Cardiac septum (tissue), 1 donor: ENCODE results near the gene TNFRSF21. TPM values are rescaled to one million over a fixed set of nuclear protein-coding genes. Genes with fewer than 3 reads are reported as not detected.
"Not testable (repeated sequence)": the region's sequence is repeated elsewhere in the genome, so short reads cannot be mapped to it uniquely, and the experiment has no call there.

Experiments used
- DNase-seq: peaks from one replicate; pipeline ENCODE4 v3.0.0-alpha.2; 2020; ENCODE audit warnings: low spot score
- intact Hi-C: fragments of 100-400 bp; cut with DNase I; formaldehyde crosslinking; loops from one replicate; pipeline ENCODE4 v1.14.0; 2022
- total RNA-seq: library from RNA; stranded (reverse); fragmentation: NEBNext Ultra II Directional; extraction: Animal tissue kit (Norgen Biotek cat#: 25700); gene quantifications from one replicate; pipeline ENCODE4 v1.2.1, GENCODE V29; 2021
- donor health status: DM: no; HTN: no; CAD: no.

The TNFRSF21 gene
- total RNA-seq, 1 donor from 2014 or later = 3.5 TPM

GRCh38 chr6:47298475-47298874 lies 11.2 kb downstream of the TNFRSF21 start:
- no peak for DNase-seq
- intact Hi-C loops = no loop called here

DNA sequence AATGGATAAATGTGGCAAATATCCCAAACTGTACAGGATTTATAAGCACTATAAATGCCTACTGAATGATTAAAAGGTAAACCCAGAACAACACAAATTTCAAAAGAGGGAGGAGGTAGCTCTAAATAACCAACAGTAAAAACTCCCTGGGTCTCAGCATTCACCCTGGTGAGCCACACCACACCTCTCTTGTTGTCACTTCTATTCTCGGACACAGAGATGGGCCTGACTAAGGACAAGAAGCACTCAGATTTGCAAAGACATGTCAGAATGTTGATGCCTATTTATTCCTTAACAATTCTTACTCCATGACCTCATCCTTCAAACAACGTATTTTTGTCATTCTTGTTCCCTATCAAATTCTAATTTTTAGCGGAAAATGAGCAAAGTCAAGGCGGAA lies 14.7 kb downstream of the TNFRSF21 start:
- no peak for DNase-seq
- intact Hi-C loops = no loop called here

GRCh38 chr6:47292944-47293343 lies 16.8 kb downstream of the TNFRSF21 start:
- intact Hi-C loops = no loop called here
- DNase-seq = no peak

- no peak for DNase-seq
- intact Hi-C loops = no loop called here
These were observed 17.7 kb downstream of the TNFRSF21 start for GRCh38 chr6:47292027-47292426.

GRCh38 chr6:47290124-47290834 lies 19.4 kb downstream of the TNFRSF21 start:
- intact Hi-C loops = no loop called here
- no peak for DNase-seq

GRCh38 chr6:47288267-47289090 lies 21.2 kb downstream of the TNFRSF21 start:
- intact Hi-C loops = no loop called here
- no peak for DNase-seq

- intact Hi-C loops = no loop called here
- no peak for DNase-seq
These were observed 23.4 kb downstream of the TNFRSF21 start for GRCh38 chr6:47286301-47286700.

- intact Hi-C loops = no loop called here
- DNase-seq = no peak
These were observed 25.7 kb downstream of the TNFRSF21 start for GRCh38 chr6:47283993-47284392.

DNA sequence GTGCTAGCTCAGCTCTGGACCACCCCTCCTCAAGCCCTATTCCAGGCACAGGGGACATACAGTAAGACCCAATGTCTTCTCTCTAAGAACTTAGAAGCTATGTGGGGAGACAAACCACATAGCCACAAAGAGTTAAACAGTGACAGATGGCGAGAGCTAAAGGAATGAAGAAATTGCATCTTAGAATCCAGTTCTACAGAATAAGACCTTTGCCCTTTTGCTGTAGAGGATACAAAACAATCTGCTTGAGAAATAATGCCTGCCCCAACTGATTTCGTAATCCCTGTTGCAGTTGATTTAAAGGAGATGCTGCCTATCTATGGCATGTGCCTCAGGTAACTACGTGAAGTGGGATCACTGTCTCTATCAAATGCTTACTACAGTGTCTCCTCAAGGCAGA lies 31.2 kb downstream of the TNFRSF21 start:
- DNase-seq = no peak
- intact Hi-C loops = no loop called here

DNA sequence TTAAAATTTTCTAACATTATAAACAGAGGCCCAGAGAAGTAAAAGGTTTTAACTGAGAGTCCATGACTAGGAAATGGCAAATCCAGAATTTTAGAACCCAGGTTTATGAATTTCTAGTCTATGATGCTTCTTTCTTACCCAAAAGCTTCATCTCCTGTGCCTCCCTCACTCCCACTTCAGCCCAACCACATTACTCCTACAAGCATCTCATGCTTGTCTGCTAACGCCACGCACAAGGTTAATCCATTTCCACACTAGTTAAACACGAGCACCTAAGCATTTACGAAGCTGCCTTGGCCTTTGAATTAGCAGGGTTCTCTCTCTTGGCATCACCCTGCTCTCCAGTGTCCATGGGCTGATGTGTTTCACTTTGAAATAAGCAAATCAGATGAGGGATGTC lies 32.0 kb downstream of the TNFRSF21 start:
- intact Hi-C loops = no loop called here
- no peak for DNase-seq

- no peak for DNase-seq
- intact Hi-C loops = no loop called here
These were observed 33.3 kb downstream of the TNFRSF21 start for GRCh38 chr6:47276377-47276776.

DNA sequence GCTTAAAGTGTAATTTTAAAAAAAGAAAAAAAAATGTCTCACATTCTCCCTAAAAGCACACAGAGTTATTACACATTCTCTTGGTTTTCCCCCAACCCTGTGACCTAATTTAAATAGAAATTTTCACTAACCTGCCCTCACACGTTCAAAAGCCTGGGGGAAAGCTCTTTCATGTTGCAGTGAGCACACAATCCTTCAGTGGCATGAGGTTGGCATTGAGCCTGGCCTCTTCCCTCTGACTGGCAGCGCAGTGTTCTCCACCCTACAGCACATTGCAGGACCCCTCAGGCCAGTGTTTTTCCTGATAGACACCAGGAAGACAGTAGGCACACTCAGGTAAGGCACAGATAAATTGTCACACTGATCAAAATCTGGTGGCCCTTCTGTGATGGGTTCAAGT lies 34.1 kb downstream of the TNFRSF21 start:
- intact Hi-C loops = no loop called here
- DNase-seq = no peak

- DNase-seq, intact Hi-C loops: not testable (repeated sequence)
These were observed 34.6 kb downstream of the TNFRSF21 start for GRCh38 chr6:47275132-47275531.

DNA sequence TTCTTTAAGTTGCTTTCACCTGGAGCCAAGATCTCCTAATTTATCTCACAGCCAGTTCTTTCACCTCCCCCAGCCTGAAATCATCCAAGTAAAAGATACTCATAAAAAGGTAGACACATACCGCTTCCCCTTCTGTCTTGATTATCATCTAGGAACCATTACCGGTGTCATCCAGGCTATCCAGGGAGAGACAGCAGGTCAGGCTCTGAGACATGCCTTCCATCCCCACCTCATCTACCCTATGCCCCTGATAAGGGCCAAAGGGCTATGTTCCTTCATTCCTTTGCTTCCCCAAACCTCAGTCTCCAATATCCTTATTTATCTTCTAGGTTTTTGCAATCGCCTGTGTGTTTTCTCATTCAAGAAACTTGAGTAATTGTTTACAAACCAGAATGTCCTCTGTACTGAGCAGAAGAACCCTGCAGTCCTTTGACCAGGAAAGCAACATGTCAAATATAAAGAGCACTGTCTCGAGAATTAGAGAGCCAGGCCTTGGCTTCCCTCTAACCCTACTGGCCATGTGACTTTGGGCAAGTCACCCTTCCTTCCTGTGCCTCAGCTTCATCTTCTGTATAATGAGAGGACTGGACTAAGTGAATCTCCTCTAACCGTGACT lies 41.0 kb downstream of the TNFRSF21 start:
- DNase-seq = no peak
- intact Hi-C loops = no loop called here

DNA sequence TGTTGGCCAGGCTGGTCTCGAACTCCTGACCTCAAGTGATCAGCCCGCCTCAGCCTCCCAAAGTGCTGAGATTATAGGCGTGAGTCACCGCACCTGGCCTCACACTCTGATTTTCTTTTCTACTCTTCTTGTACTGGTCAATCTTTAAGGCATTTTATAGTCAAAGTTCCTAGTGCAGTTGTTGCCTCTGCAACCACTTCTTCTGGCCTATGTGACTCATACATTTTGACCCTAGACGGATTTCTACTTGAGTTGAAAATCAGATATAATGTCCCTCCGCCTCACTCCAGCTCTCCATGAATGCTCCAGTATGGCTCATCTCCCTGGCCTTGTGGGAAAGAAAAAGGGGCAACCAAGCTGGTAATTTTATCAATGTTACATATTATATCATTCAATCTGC lies 42.4 kb downstream of the TNFRSF21 start:
- DNase-seq = no peak
- intact Hi-C loops = no loop called here

DNA sequence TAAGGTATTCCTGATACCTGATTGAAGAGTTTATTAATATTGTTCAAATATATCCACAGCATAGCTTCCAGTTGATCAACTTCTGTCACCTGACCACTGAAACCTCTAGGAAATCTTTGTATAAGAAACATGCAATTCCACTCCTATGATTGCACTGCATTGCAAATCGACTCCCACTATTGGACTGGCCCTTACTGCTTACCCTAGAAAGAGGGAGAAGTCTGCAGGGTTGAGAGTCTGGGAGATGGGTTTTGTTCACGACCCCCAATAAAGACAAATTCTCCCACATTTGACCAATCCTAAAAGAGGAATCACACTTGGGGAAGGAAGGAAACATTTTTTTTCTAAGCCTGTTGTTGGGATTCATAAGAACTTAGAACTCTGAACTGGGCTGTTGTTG lies 43.7 kb downstream of the TNFRSF21 start:
- intact Hi-C loops = no loop called here
- no peak for DNase-seq

DNA sequence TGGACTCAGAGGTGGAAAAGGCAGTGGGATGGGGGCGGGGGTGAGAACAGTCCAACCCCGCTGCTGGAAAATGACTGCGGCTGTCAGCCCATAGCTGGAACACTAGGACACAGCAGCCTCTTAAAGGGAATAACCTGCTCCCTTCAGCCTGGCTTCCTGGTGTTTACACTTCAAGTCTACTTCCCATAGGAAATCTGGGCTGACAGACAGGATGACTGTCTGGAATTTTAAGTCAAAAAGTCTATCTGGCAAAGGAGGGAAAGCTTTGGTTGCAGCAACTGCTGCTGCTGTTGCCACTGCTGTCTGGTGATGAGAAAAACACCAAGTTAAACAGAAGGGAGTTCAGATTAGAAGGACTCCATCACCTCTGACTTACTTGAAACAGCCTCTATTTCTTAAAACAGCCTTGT lies 44.9 kb downstream of the TNFRSF21 start:
- DNase-seq = no peak
- intact Hi-C loops = no loop called here

DNA sequence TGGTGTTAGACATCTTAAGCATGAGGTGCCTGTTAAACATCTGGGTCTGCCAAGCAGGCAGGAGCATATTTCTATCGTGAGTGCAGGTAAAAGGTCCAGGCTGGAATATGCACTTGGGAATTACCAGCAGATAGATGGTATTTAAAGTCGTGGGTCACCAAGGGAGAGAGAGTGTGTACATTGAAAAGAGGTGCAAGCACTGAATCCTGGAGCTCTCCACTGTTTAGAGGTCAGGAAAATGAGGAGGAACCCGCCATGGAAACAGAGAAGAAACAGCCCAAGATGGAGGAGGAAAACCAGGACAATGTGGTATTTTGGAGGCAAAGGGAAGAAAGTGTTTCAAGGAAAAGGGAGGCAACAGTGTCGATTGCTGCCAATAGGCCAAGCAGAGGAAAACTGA lies 46.4 kb downstream of the TNFRSF21 start:
- intact Hi-C loops = no loop called here
- no peak for DNase-seq

DNA sequence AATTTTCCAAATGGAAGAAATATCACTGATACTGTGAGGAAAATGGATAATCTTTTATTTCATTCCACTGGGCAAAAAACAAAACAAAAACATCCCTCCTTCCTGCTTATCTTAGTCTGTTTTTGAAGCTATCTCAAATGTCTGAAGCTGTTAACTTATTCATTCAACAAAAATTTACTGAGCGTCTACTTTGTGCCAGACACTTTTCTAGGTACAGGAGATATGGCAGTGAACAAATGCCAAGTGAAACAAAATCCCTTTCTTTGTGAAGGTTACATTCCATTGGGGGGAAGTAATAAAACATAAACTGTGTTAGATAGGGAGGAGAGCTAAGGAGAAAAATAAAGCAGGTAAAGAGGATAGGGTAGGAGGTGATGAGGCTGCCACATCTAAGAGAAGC lies 47.5 kb downstream of the TNFRSF21 start:
- no peak for DNase-seq
- intact Hi-C loops = no loop called here

DNA sequence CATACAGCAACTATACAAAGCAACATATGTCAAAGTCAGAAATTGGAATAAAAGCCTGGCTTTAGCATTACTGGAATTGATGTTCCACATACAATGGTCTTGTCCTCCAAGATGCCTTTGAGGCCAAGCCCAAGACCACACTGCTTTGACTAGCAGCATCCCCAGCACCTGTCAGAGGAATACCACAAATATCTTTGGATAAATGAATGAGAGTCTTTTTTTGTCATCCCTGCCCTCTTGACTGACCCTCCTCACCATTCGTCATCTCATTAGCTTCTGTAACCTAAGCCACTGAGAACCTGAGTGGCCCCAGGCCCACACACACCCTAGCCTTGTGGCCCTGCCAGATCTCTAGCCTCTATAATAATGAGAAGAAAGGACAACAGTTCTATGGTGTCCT lies 48.5 kb downstream of the TNFRSF21 start:
- intact Hi-C loops = no loop called here
- no peak for DNase-seq

- intact Hi-C loops = no loop called here
- no peak for DNase-seq
These were observed 49.7 kb downstream of the TNFRSF21 start for GRCh38 chr6:47260021-47260420.
